ENCODE results near the gene C19orf38. TPM values are rescaled to one million over a fixed set of nuclear protein-coding genes. Genes with fewer than 3 reads are reported as not detected.

The C19orf38 gene
- total and polyA plus RNA-seq, 9 of the 15 experiments (the other 6 are each of a cell fraction or from before 2014, with no cell fraction given): 0.14 to 0.18 TPM; not detected in 7

DNA sequence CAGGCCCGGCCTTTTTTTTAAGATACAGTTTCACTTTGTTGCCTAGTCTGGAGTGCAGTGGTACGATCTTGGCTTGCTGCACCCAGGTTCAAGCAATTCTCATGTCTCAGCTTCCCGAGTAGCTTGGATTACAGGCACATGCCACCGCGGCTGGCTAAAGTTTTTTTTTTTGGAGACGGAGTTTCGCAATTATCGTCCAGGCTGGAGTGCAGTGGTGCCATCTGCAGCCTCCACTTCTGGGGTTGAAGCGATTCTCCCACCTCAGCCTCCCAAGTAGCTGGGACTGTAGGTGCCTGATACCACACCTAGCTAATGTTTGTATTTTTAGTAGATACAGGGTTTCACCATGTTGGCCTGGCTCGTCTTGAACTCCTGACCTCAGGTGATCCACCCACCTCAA is 18.3 kb downstream of the C19orf38 start:
- FAIRE-seq (peak; percentile 42), ATAC-seq (no peak), DNase-seq (ENCODE audit: extremely low read depth in 1 of 4, low spot score in 3 of 4) (no peak)
- H3K9ac ChIP-seq (ENCODE audit: insufficient read depth in 1 of 2, low read depth in 2 of 2, low read length in 2 of 2): no peak overlapping the region
- H3K4me2 ChIP-seq (ENCODE audit: insufficient read depth, low read length): no peak overlapping the region
- BruUV-seq (replicated peaks): no TSS peak
- ChIA-PET POLR2A (no interaction called here), CTCF (ENCODE audit: low intra/inter-chr PET ratio) (no interaction called here)
- 0 out of 2 replicates have a peak overlapping the region, but pooled peaks have one; percentile 15 for H2AFZ ChIP-seq (ENCODE audit: low read depth, low read length)
- in situ Hi-C loops (cut with MboI): no loop called here
- H3K27ac ChIP-seq (ENCODE audit: extremely low read depth, low read depth, low read length): no peak overlapping the region
- intact Hi-C loops (cut with micrococcal nuclease): no loop called here
- no peaks in the 10 kb centered on the region for H3K27me3 ChIP-seq (ENCODE audit: control insufficient read depth in 2 of 2, insufficient read depth in 2 of 2, low read length in 2 of 2)
- no peaks in the 10 kb centered on the region for H4K20me1 ChIP-seq (replicated peaks; ENCODE audit: control insufficient read depth, insufficient read depth, low read length)
- H3K4me1 ChIP-seq (replicated peaks in 1 of 2; ENCODE audit: control insufficient read depth in 2 of 2, insufficient read depth in 2 of 2, low read length in 2 of 2): peaks cover 24 to 48% of the 10 kb centered on the region in 2 experiments; a peak in 4 of 5 replicates
- H3K9me1 ChIP-seq (ENCODE audit: control insufficient read depth, insufficient read depth, low read length): no peaks in the 10 kb centered on the region
- H3K4me3 ChIP-seq: no peak overlapping the region
- no peaks in the 10 kb centered on the region for H3K79me2 ChIP-seq (ENCODE audit: control insufficient read depth, insufficient read depth, low read length)
- WGBS (ENCODE audit: insufficient coverage, low coverage, missing lambda C conversion rate): 87% methylated on average over 10 of the region's 10 CpGs
- no peaks in the 10 kb centered on the region for H3K9me3 ChIP-seq (replicated peaks; ENCODE audit: control insufficient read depth, insufficient read depth, low read depth, low read length)
- no peaks in the 10 kb centered on the region for H3K36me3 ChIP-seq (ENCODE audit: control insufficient read depth, insufficient read depth, low read length)
- TF ChIP-seq ZBTB1 (CRISPR knock-in tag; IDR thresholded peaks at IDR 0.05; ENCODE audit: borderline replicate concordance, low read depth): no peak
- no peak for TF ChIP-seq SPI1 (IDR thresholded peaks at IDR 0.05; ENCODE audit: borderline replicate concordance, low read depth, low read length)
- TF ChIP-seq SMARCA4 (IDR thresholded peaks at IDR 0.05): no peak
- no peak for TF ChIP-seq POLR2H (tag; IDR thresholded peaks at IDR 0.05; ENCODE audit: low read depth)
- TF ChIP-seq KDM4B (IDR thresholded peaks at IDR 0.05; ENCODE audit: borderline replicate concordance in 2 of 2, low read depth in 1 of 2): no peak
- TF ChIP-seq TEAD4 (IDR thresholded peaks at IDR 0.05; ENCODE audit: low read length): no peak
- TF ChIP-seq TEAD4 (CRISPR knock-in tag; IDR thresholded peaks at IDR 0.05; ENCODE audit: borderline replicate concordance): no peak
- TF ChIP-seq CEBPB (tag; IDR thresholded peaks at IDR 0.05): peak; percentile 81
- TF ChIP-seq NR2C2 (CRISPR knock-in tag; IDR thresholded peaks at IDR 0.05): no peak
- TF ChIP-seq NR2C2 (tag; IDR thresholded peaks at IDR 0.05): no peak
- TF ChIP-seq, protein P1, sequence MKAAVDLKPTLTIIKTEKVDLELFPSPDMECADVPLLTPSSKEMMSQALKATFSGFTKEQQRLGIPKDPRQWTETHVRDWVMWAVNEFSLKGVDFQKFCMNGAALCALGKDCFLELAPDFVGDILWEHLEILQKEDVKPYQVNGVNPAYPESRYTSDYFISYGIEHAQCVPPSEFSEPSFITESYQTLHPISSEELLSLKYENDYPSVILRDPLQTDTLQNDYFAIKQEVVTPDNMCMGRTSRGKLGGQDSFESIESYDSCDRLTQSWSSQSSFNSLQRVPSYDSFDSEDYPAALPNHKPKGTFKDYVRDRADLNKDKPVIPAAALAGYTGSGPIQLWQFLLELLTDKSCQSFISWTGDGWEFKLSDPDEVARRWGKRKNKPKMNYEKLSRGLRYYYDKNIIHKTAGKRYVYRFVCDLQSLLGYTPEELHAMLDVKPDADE (conservative IDR thresholded peaks at IDR 0.05; ENCODE audit: control insufficient read depth, low read depth, low read length): no peak
- no peak for TF ChIP-seq NFIX (CRISPR knock-in tag; IDR thresholded peaks at IDR 0.05; ENCODE audit: low read depth)
- no peak for TF ChIP-seq CEBPG (CRISPR knock-in tag; IDR thresholded peaks at IDR 0.05)
- peak in 1 of 2 experiments; percentile 12; a peak in 1 of 4 replicates for TF ChIP-seq CEBPG (tag; conservative IDR thresholded peaks at IDR 0.05 in 1 of 2, IDR thresholded peaks at IDR 0.05 in 1 of 2)
- TF ChIP-seq, protein P2, sequence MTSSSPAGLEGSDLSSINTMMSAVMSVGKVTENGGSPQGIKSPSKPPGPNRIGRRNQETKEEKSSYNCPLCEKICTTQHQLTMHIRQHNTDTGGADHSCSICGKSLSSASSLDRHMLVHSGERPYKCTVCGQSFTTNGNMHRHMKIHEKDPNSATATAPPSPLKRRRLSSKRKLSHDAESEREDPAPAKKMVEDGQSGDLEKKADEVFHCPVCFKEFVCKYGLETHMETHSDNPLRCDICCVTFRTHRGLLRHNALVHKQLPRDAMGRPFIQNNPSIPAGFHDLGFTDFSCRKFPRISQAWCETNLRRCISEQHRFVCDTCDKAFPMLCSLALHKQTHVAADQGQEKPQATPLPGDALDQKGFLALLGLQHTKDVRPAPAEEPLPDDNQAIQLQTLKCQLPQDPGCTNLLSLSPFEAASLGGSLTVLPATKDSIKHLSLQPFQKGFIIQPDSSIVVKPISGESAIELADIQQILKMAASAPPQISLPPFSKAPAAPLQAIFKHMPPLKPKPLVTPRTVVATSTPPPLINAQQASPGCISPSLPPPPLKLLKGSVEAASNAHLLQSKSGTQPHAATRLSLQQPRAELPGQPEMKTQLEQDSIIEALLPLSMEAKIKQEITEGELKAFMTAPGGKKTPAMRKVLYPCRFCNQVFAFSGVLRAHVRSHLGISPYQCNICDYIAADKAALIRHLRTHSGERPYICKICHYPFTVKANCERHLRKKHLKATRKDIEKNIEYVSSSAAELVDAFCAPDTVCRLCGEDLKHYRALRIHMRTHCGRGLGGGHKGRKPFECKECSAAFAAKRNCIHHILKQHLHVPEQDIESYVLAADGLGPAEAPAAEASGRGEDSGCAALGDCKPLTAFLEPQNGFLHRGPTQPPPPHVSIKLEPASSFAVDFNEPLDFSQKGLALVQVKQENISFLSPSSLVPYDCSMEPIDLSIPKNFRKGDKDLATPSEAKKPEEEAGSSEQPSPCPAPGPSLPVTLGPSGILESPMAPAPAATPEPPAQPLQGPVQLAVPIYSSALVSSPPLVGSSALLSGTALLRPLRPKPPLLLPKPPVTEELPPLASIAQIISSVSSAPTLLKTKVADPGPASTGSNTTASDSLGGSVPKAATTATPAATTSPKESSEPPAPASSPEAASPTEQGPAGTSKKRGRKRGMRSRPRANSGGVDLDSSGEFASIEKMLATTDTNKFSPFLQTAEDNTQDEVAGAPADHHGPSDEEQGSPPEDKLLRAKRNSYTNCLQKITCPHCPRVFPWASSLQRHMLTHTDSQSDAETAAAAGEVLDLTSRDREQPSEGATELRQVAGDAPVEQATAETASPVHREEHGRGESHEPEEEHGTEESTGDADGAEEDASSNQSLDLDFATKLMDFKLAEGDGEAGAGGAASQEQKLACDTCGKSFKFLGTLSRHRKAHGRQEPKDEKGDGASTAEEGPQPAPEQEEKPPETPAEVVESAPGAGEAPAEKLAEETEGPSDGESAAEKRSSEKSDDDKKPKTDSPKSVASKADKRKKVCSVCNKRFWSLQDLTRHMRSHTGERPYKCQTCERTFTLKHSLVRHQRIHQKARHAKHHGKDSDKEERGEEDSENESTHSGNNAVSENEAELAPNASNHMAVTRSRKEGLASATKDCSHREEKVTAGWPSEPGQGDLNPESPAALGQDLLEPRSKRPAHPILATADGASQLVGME (CRISPR knock-in tag; IDR thresholded peaks at IDR 0.05): no peak
- no peak for TF ChIP-seq FOSL1 (tag; conservative IDR thresholded peaks at IDR 0.05)
- TF ChIP-seq GATA2 (CRISPR knock-in tag; IDR thresholded peaks at IDR 0.05): no peak
- no peak for TF ChIP-seq BRD9 (IDR thresholded peaks at IDR 0.05; ENCODE audit: low read depth, partially characterized antibody)

Data from K562 (cell line).